WTC11 (cell line): Measurements from ENCODE around the gene PBX4.

ENCODE experiments used
- ATF1 ChIP-seq: sonication (generic); formaldehyde crosslinking; IDR thresholded peaks from 2 replicates; pipeline ENCODE4 v1.8.1; 2023; ENCODE audit warnings: mild to moderate bottlenecking, moderate library complexity, missing genetic modification reagents
- CTCF ChIP-seq: fragments of 200-600 bp; IDR thresholded peaks from 2 replicates; pipeline ENCODE4 v1.8.0; 2022; ENCODE audit warnings: antibody characterized with exemption
- E2F1 ChIP-seq: sonication (generic); formaldehyde crosslinking; IDR thresholded peaks from 2 replicates; pipeline ENCODE4 v1.8.0; 2022; ENCODE audit warnings: mild to moderate bottlenecking, missing genetic modification reagents
- IRF1 ChIP-seq: sonication (generic); formaldehyde crosslinking; IDR thresholded peaks from 2 replicates; pipeline ENCODE4 v1.8.0; 2023; ENCODE audit warnings: missing genetic modification reagents
- IRF2 ChIP-seq: sonication (generic); formaldehyde crosslinking; IDR thresholded peaks from 2 replicates; pipeline ENCODE4 v1.8.0; 2022; ENCODE audit warnings: low read depth, missing genetic modification reagents, borderline replicate concordance
- MAX ChIP-seq: sonication (generic); formaldehyde crosslinking; IDR thresholded peaks from 2 replicates; pipeline ENCODE4 v1.8.0; 2022; ENCODE audit warnings: mild to moderate bottlenecking, missing genetic modification reagents
- PRRX2 ChIP-seq: fragments of 250-450 bp; sonication (Bioruptor Pico); IDR thresholded peaks from 2 replicates; pipeline ENCODE4 v1.8.0; 2021; ENCODE audit warnings: mild to moderate bottlenecking
- SP1 ChIP-seq: sonication (generic); formaldehyde crosslinking; conservative IDR thresholded peaks from 2 replicates; pipeline ENCODE4 v1.8.1; 2022; ENCODE audit warnings: missing genetic modification reagents
- ZNF121 ChIP-seq: sonication (generic); formaldehyde crosslinking; IDR thresholded peaks from 2 replicates; pipeline ENCODE4 v1.8.0; 2023; ENCODE audit warnings: missing genetic modification reagents
- ZNF138 ChIP-seq: sonication (generic); formaldehyde crosslinking; conservative IDR thresholded peaks from 2 replicates; pipeline ENCODE4 v1.8.1; 2022; ENCODE audit warnings: mild to moderate bottlenecking, moderate library complexity, missing genetic modification reagents
- TF ChIP-seq, protein P1 (sequence below): sonication (generic); formaldehyde crosslinking; IDR thresholded peaks from 2 replicates; pipeline ENCODE4 v1.8.0; 2022; ENCODE audit warnings: mild to moderate bottlenecking, missing genetic modification reagents

GRCh38 chr19:19643158-19644053, 24.9 kb upstream of the PBX4 start, which contains the start of gene GMIP:
- TF ChIP-seq CTCF = peak; percentile 92
- TF ChIP-seq, protein P1, sequence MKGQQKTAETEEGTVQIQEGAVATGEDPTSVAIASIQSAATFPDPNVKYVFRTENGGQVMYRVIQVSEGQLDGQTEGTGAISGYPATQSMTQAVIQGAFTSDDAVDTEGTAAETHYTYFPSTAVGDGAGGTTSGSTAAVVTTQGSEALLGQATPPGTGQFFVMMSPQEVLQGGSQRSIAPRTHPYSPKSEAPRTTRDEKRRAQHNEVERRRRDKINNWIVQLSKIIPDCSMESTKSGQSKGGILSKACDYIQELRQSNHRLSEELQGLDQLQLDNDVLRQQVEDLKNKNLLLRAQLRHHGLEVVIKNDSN = no peak
- TF ChIP-seq MAX (CRISPR knock-in tag) = 0 out of 2 replicates have a peak, but pooled peaks have one; percentile 8
- TF ChIP-seq E2F1 (CRISPR knock-in tag) = no peak
- no peak for TF ChIP-seq IRF1 (CRISPR knock-in tag)
- no peak for TF ChIP-seq IRF2 (CRISPR knock-in tag)
- no peak for TF ChIP-seq ATF1 (CRISPR knock-in tag)
- peak; percentile 68 for TF ChIP-seq SP1 (CRISPR knock-in tag)
- TF ChIP-seq PRRX2 = no peak
- no peak for TF ChIP-seq ZNF138 (CRISPR knock-in tag)
- TF ChIP-seq ZNF121 (CRISPR knock-in tag) = no peak
